LHCN-M2 (cell line): Measurements from ENCODE around the gene GATA5. TPM values are rescaled to one million over a fixed set of nuclear protein-coding genes. Genes with fewer than 3 reads are reported as not detected.

ENCODE experiments used
- DNase-seq: peaks from one replicate; pipeline ENCODE4 v3.0.0-alpha.2; 2012; ENCODE audit warnings: low read depth
- polyA plus RNA-seq: library from polyadenylated mRNA; unstranded; fragments of >200 nt; gene quantifications from one replicate; pipeline ENCODE4 v1.2.1, GENCODE V29; 2012; ENCODE audit warnings: missing spikeins
- total RNA-seq: library from RNA; depleted of rRNA; stranded (reverse); fragments of >200 nt; gene quantifications from 2 replicates; pipeline ENCODE4 v1.2.3, GENCODE V29; 2014; rRNA removed

The GATA5 gene
- total RNA-seq: not detected in 2 replicates
- polyA plus RNA-seq: not detected

DNA sequence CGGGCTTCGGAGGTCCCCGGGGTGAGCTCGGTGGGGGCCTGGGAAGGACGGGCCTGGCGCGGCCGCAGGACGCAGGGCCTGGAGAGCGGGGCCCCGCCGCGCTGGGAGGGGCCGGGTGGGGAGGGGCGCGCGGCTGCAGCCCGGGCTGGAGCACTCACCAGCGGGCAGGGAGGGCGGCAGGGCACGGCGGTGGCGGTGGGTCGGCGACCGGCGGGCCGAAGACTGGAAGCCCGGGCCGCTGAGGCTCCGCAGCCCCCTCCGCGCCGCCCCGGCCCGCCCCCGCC lies at the start of gene GATA5:
GATA5 (minus strand) TSS at position 224 of the 284 bp plus-strand sequence. CDS start 474 bp downstream, outside the sequence.
- no peak for DNase-seq

GRCh38 chr20:62525014-62525413 lies 49.2 kb upstream of the GATA5 start:
- DNase-seq: no peak

- DNase-seq: no peak
Observed at GRCh38 chr20:62524505-62524911, 48.7 kb upstream of the GATA5 start.

GRCh38 chr20:62523473-62524203 lies 47.8 kb upstream of the GATA5 start:
- DNase-seq: no peak

GRCh38 chr20:62522748-62523396 lies 47.1 kb upstream of the GATA5 start:
- DNase-seq: no peak

DNA sequence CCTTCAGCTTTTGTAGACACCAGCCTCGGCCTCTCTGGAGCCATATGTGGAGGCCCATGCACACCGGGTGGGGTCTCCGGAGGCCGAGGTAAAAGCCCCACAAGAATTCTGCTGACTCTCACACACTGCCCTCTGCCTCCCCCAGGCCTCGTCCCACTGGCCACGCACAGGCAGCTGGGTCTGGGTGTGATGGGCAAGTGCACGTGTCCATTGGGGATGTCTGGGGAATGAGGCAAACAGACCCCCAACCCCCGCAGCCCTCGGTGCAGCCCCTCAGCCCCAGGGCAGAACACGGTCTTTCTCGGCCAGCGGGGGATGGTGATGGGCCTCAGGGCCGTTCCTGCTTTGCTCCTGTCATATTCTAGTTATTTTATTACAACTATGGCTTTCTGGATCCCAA lies 44.0 kb upstream of the GATA5 start:
- no peak for DNase-seq

GRCh38 chr20:62518911-62519310 lies 43.1 kb upstream of the GATA5 start:
- no peak for DNase-seq

- no peak for DNase-seq
Observed at GRCh38 chr20:62517901-62518610, 42.3 kb upstream of the GATA5 start.

GRCh38 chr20:62517168-62517567 lies 41.4 kb upstream of the GATA5 start:
- DNase-seq: no peak

GRCh38 chr20:62516338-62516737 lies 40.5 kb upstream of the GATA5 start:
- no peak for DNase-seq

DNA sequence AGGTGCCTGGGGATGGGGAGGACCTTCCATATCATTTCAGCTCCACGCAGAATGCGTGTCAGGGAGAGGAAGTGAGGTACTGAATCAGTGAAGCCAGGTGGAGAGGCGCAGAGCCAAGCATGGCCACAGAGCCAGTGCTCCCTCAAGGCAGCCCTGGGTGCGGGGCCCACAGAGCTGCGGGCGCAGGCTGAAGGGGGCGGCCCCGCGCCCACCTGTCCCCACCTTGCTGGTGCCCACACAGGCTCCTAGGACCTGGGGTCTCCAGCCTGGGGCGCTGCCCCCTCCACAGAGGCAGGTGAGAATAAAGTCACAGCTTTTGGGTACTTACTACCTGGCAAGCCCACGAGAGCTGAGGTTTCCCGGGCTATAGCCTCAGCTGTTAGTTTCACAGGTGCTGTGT lies 40.0 kb upstream of the GATA5 start:
- no peak for DNase-seq

- DNase-seq: no peak
Observed at GRCh38 chr20:62515280-62515679, 39.5 kb upstream of the GATA5 start.

DNA sequence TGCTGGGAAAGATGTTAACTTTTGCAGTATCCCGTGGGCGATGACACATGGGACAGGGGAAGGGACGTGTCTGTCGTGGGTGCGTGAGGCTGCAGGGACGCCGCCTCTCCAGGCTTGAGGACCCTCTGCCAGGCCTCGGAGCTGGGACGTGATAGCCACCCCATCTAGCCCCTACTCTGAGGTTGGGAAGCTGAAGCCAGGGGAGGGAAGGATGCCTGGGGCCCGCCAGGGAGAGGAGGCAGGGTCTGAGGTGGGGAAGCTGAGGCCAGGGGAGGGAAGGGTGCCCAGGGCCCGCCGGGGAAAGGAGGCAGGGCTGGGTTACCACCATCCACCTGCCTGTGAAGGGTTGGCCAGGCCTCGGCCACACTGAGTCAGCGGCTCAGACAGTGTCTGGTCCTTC lies 38.2 kb upstream of the GATA5 start:
- no peak for DNase-seq

GRCh38 chr20:62511915-62512610 lies 36.3 kb upstream of the GATA5 start:
- DNase-seq: peak; percentile 63

DNA sequence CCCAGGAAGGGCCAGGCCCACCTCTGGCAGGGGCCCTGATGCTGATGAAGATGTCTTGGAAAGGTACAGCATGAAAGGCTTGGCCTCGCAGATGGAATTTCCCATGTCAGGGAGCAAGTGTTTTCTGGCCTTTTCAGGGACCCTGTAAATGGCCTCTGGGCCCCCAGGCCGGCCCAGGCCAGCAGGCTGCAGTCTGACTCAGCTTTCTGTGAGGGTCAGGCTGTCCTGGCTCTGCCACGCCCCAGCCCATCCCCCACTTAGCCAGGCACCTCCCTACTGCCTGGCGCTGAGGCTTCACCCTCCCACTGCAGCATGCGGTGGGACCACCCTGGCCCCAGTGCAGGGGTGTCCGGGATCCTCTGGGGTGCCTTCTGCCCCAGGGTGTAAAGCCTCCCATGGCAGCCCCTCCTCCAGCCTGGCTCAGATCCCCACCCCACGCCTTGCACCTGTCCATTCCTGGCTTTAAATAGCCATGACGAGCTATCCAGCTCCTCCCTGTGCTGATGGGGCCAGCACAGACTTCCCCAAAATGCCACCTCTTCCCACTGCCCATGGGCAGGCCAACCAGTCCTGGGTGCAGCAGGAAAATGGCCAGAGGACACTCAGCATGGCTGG lies 35.6 kb upstream of the GATA5 start:
- DNase-seq: no peak

DNA sequence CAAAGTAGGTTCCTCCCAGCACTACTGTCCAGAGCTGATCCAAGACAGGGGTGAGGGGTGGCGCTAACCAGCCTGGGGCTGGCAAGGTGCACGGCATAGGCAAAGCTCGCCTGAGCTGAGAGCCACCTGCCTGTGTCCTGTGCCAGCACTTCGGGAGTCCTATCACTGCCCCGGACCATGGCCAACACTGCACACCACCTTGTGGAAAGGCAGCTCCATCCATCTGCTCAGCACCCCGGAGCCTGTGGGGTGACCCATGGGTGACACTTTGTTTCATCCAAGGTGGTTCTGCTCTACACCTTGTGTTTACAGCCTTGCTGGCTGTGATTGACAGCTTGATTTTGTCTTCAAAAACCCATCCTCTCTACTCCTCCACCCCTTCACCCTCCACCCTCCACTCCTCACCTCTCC lies 32.9 kb upstream of the GATA5 start:
- no peak for DNase-seq

GRCh38 chr20:62507991-62508640 lies 32.3 kb upstream of the GATA5 start:
- DNase-seq: no peak

DNA sequence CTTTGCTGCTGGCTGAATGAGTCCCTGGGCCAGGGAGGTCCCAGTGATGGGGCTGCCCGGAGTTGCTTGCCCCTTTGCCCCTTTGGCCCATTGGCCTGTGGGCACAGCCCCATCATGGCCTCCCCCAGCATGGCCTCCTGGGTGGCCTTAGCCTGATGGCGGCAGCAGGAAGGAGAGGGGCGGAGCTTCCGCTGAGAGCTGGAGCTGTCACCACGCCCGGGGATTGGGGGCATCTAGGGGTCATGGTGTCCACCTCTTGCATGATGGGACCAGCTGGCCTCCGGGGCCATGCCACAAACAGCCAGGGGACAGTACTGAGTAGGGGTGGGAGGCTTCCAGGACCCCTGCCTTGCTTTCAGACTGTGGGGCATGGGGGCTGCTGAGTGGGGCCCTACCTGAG lies 31.5 kb upstream of the GATA5 start:
- no peak for DNase-seq

GRCh38 chr20:62506791-62507190 lies 31.0 kb upstream of the GATA5 start:
- DNase-seq: no peak

GRCh38 chr20:62506087-62506486 lies 30.3 kb upstream of the GATA5 start:
- no peak for DNase-seq

GRCh38 chr20:62505337-62506045 lies 29.7 kb upstream of the GATA5 start:
- DNase-seq: no peak
